H1 (cell line): ENCODE results near the gene FGF14. TPM values are rescaled to one million over a fixed set of nuclear protein-coding genes. Genes with fewer than 3 reads are reported as not detected.

Experiments used
- CTCF ChIA-PET: fragments of 300-600 bp; sonication (Branson Sonifier 250); formaldehyde crosslinking; loops from one replicate; lab custom pipeline; 2021; ENCODE audit not compliant: partially characterized antibody; lab: Charles Lee
- POLR2A ChIA-PET: fragments of 300-600 bp; sonication (Branson Sonifier 250); formaldehyde crosslinking; loops from one replicate; lab custom pipeline; 2021; ENCODE audit warnings: inconsistent platforms; ENCODE audit not compliant: partially characterized antibody; lab: Charles Lee
- DNase-seq, 2 experiments: peaks; one replicate each; pipeline versions ENCODE4 v3.0.0 to v3.0.0-alpha.2; 2010 to 2022; ENCODE audit warnings: low spot score in 2 of 2, low read depth in 1 of 2, mixed read lengths in 1 of 2
- FAIRE-seq: peaks from 2 replicates; lab custom pipeline; 2011; peaks lifted over from hg19 to GRCh38; lab: Jason Lieb, UNC
- H2AFZ ChIP-seq: 2 replicates; pipeline ENCODE4 v1.8.1; 2012; ENCODE audit warnings: low read length, inconsistent platforms
- H2AK5ac ChIP-seq: 2 replicates; pipeline ENCODE4 v1.6.1; 2013; ENCODE audit warnings: low read depth, low read length
- H2BK120ac ChIP-seq: replicated peaks from 2 replicates; pipeline ENCODE3; 2013; ENCODE audit warnings: low read depth, low read length, inconsistent platforms
- H2BK12ac ChIP-seq: 2 replicates; pipeline ENCODE4 v1.6.1; 2013; ENCODE audit warnings: low read depth, low read length
- H2BK15ac ChIP-seq: 2 replicates; pipeline ENCODE4 v1.6.1; 2013; ENCODE audit warnings: low read length
- H2BK20ac ChIP-seq: 2 replicates; pipeline ENCODE4 v1.6.1; 2013; ENCODE audit warnings: low read length
- H2BK5ac ChIP-seq: 2 replicates; pipeline ENCODE4 v1.6.1; 2013; ENCODE audit warnings: low read depth, low read length
- H3K14ac ChIP-seq: 2 replicates; pipeline ENCODE4 v1.6.1; 2013; ENCODE audit warnings: inconsistent platforms; ENCODE audit not compliant: insufficient read length
- H3K18ac ChIP-seq: 2 replicates; pipeline ENCODE4 v1.6.1; 2013; ENCODE audit warnings: low read length; ENCODE audit errors: extremely low read depth
- H3K23ac ChIP-seq: 2 replicates; pipeline ENCODE4 v1.6.1; 2013; ENCODE audit warnings: inconsistent platforms; ENCODE audit not compliant: insufficient read length
- H3K23me2 ChIP-seq: 2 replicates; pipeline ENCODE4 v1.6.1; 2013; ENCODE audit warnings: low read depth, low read length
- H3K27ac ChIP-seq: 2 replicates; pipeline ENCODE4 v1.6.1; 2011; ENCODE audit warnings: low read depth, low read length, inconsistent platforms
- H3K27me3 ChIP-seq, 4 experiments: replicated peaks in 1 of 4; 1 replicate in 1 of 4; 2 replicates in 3 of 4; pipeline versions ENCODE4 v1.6.1 to v1.8.1; 2011 to 2013; ENCODE audit warnings: low read length in 3 of 4, mild to moderate bottlenecking in 3 of 4, inconsistent platforms in 2 of 4, mixed read lengths in 2 of 4, moderate library complexity in 1 of 4; ENCODE audit not compliant: control insufficient read depth in 3 of 4, insufficient read depth in 3 of 4; ENCODE audit errors: extremely low read depth in 1 of 4
- H3K36me3 ChIP-seq, 4 experiments: 2 replicates each; pipeline versions ENCODE4 v1.6.1 to v1.8.1; 2011 to 2013; ENCODE audit warnings: mild to moderate bottlenecking in 4 of 4, low read length in 3 of 4, moderate library complexity in 2 of 4, control low read depth in 1 of 4, inconsistent platforms in 1 of 4; ENCODE audit not compliant: insufficient read depth in 4 of 4, control insufficient read depth in 2 of 4
- H3K4ac ChIP-seq: replicated peaks from 2 replicates; pipeline ENCODE3; 2013; ENCODE audit warnings: low read length, low read depth, mixed read lengths, inconsistent platforms; ENCODE audit not compliant: insufficient read length
- H3K4me1 ChIP-seq, 4 experiments: replicated peaks in 1 of 4; 1 replicate in 1 of 4; 2 replicates in 3 of 4; pipeline versions ENCODE4 v1.6.1 to v1.8.1; 2011 to 2013; ENCODE audit warnings: low read length in 3 of 4, inconsistent platforms in 2 of 4, mixed read lengths in 1 of 4; ENCODE audit not compliant: insufficient read depth in 4 of 4, control insufficient read depth in 3 of 4
- H3K4me2 ChIP-seq, 2 experiments: 2 replicates each; pipeline versions ENCODE4 v1.6.1 to v1.8.1; 2011 to 2013; ENCODE audit warnings: low read depth in 2 of 2, low read length in 2 of 2, control low read depth in 1 of 2, inconsistent platforms in 1 of 2, mild to moderate bottlenecking in 1 of 2; ENCODE audit not compliant: insufficient read depth in 1 of 2
- H3K4me3 ChIP-seq, 4 experiments: fragments of 200-600, 300-600 bp in 1 of 4; sonication (generic), shearing (Covaris generic), sonication (Bioruptor Twin) in 1 of 4; 2 replicates each; pipeline versions ENCODE4 v1.5.1 to v1.8.1; 2011 to 2016; ENCODE audit warnings: low read length in 4 of 4, low read depth in 3 of 4, control low read depth in 2 of 4, inconsistent platforms in 2 of 4, mild to moderate bottlenecking in 2 of 4, mixed read lengths in 1 of 4, moderate library complexity in 1 of 4; ENCODE audit not compliant: insufficient read depth in 2 of 4; ENCODE audit errors: extremely low read depth in 1 of 4
- H3K56ac ChIP-seq: replicated peaks from 2 replicates; pipeline ENCODE3; 2013; ENCODE audit warnings: low read depth, mild to moderate bottlenecking, mixed read lengths, low read length, inconsistent platforms; ENCODE audit not compliant: insufficient read length
- H3K79me1 ChIP-seq: 2 replicates; pipeline ENCODE4 v1.6.1; 2013; ENCODE audit warnings: low read depth, low read length, control low read depth
- H3K79me2 ChIP-seq, 2 experiments: 2 replicates each; pipeline versions ENCODE4 v1.6.1 to v1.8.1; 2012 to 2013; ENCODE audit warnings: low read length in 2 of 2, mild to moderate bottlenecking in 2 of 2, inconsistent platforms in 1 of 2; ENCODE audit not compliant: insufficient read depth in 2 of 2, control insufficient read depth in 1 of 2
- H3K9ac ChIP-seq, 4 experiments: replicated peaks in 1 of 4; 1 replicate in 1 of 4; 2 replicates in 3 of 4; pipeline versions ENCODE4 v1.6.1 to v1.8.1; 2011 to 2013; ENCODE audit warnings: low read depth in 3 of 4, low read length in 3 of 4, control low read depth in 2 of 4, mild to moderate bottlenecking in 2 of 4, moderate library complexity in 2 of 4, inconsistent platforms in 1 of 4; ENCODE audit errors: extremely low read depth in 1 of 4
- H3K9me3 ChIP-seq, 2 experiments: 2 replicates each; pipeline versions ENCODE4 v1.6.1 to v1.8.1; 2012 to 2013; ENCODE audit warnings: mild to moderate bottlenecking in 2 of 2, moderate library complexity in 2 of 2, control low read depth in 1 of 2, inconsistent platforms in 1 of 2, low read depth in 1 of 2, low read length in 1 of 2, mixed read lengths in 1 of 2; ENCODE audit not compliant: insufficient read depth in 2 of 2
- H4K20me1 ChIP-seq, 2 experiments: replicated peaks in 1 of 2; 2 replicates each; pipeline versions ENCODE3 to v1.8.1; 2011 to 2013; ENCODE audit warnings: inconsistent platforms in 2 of 2, low read length in 2 of 2, mild to moderate bottlenecking in 1 of 2; ENCODE audit not compliant: insufficient read depth in 2 of 2, control insufficient read depth in 1 of 2
- H4K5ac ChIP-seq: 2 replicates; pipeline ENCODE4 v1.6.1; 2013; ENCODE audit warnings: low read length, low read depth, mixed read lengths, inconsistent platforms; ENCODE audit not compliant: insufficient read length
- H4K8ac ChIP-seq: 2 replicates; pipeline ENCODE4 v1.8.0; 2013; ENCODE audit warnings: mild to moderate bottlenecking, moderate library complexity, low read length, inconsistent platforms; ENCODE audit not compliant: insufficient read depth; ENCODE audit errors: extremely low read depth
- H4K91ac ChIP-seq: replicated peaks from 2 replicates; pipeline ENCODE3; 2013; ENCODE audit warnings: low read length, mixed read lengths, inconsistent platforms; ENCODE audit not compliant: insufficient read length
- BCL11A ChIP-seq, 2 experiments: IDR thresholded peaks; one replicate each; pipeline ENCODE4 v1.6.1; 2011; ENCODE audit warnings: low read depth in 2 of 2, low read length in 2 of 2, mild to moderate bottlenecking in 2 of 2
- EP300 ChIP-seq, 2 experiments: IDR thresholded peaks; 1 replicate in 1 of 2; 2 replicates in 1 of 2; pipeline ENCODE4 v1.6.1; 2011 to 2012; ENCODE audit warnings: low read depth in 2 of 2, low read length in 2 of 2, mild to moderate bottlenecking in 2 of 2, borderline replicate concordance in 1 of 2, inconsistent platforms in 1 of 2, moderate library complexity in 1 of 2
- FOSL1 ChIP-seq: IDR thresholded peaks from 2 replicates; pipeline ENCODE4 v1.6.1; 2011; ENCODE audit warnings: mild to moderate bottlenecking, low read depth, low read length, moderate library complexity; ENCODE audit not compliant: insufficient read depth
- HDAC2 ChIP-seq, 2 experiments: fragments of 300-600 bp in 1 of 2; sonication (generic) in 1 of 2; IDR thresholded peaks; 2 replicates each; pipeline ENCODE4 v1.6.1; 2011 to 2012; ENCODE audit warnings: low read depth in 2 of 2, low read length in 2 of 2, mild to moderate bottlenecking in 2 of 2, moderate library complexity in 2 of 2, borderline replicate concordance in 1 of 2, inconsistent platforms in 1 of 2
- KDM5A ChIP-seq: fragments of 200-600 bp; IDR thresholded peaks from 2 replicates; pipeline ENCODE4 v1.7.1; 2012; ENCODE audit warnings: mild to moderate bottlenecking, low read length, inconsistent platforms, mixed read lengths
- MAFK ChIP-seq: IDR thresholded peaks from 2 replicates; pipeline ENCODE4 v1.6.1; 2012; ENCODE audit warnings: low read depth, mild to moderate bottlenecking, improper control_type of control experiment, low read length
- NANOG ChIP-seq: IDR thresholded peaks from 2 replicates; pipeline ENCODE4 v1.6.1; 2011; ENCODE audit warnings: low read length, low read depth, mild to moderate bottlenecking, inconsistent platforms; ENCODE audit not compliant: insufficient read depth, poor library complexity, severe bottlenecking
- NRF1 ChIP-seq: IDR thresholded peaks from 2 replicates; pipeline ENCODE4 v1.6.1; 2011; ENCODE audit warnings: mild to moderate bottlenecking, low read depth, low read length, improper control_type of control experiment
- POU5F1 ChIP-seq: IDR thresholded peaks from 2 replicates; pipeline ENCODE4 v1.6.1; 2011; ENCODE audit warnings: low read depth, mild to moderate bottlenecking, low read length, moderate library complexity
- RAD21 ChIP-seq, 2 experiments: IDR thresholded peaks in 1 of 2; conservative IDR thresholded peaks in 1 of 2; 2 replicates each; pipeline ENCODE4 v1.6.1; 2011; ENCODE audit warnings: low read depth in 2 of 2, low read length in 2 of 2, improper control_type of control experiment in 1 of 2, inconsistent platforms in 1 of 2, mild to moderate bottlenecking in 1 of 2, moderate library complexity in 1 of 2
- RXRA ChIP-seq: IDR thresholded peaks from 2 replicates; pipeline ENCODE4 v1.6.1; 2011; ENCODE audit warnings: low read depth, mild to moderate bottlenecking, low read length, moderate library complexity; ENCODE audit not compliant: insufficient read depth
- TAF1 ChIP-seq: IDR thresholded peaks from 2 replicates; pipeline ENCODE4 v1.6.1; 2011; ENCODE audit warnings: mild to moderate bottlenecking, low read depth, low read length
- TBP ChIP-seq: IDR thresholded peaks from 2 replicates; pipeline ENCODE4 v1.6.1; 2011; ENCODE audit warnings: low read depth, low read length, improper control_type of control experiment
- WGBS, 2 experiments: shearing (Covaris generic) in 1 of 2; methylation state at CpG; one replicate each; pipeline versions ENCODE4 v1.1.6 to v1.1.7; 2013 to 2015; ENCODE audit warnings: low lambda C conversion rate in 2 of 2, mixed read lengths in 2 of 2, inconsistent platforms in 1 of 2, low coverage in 1 of 2, missing lambda C conversion rate in 1 of 2; ENCODE audit not compliant: insufficient replicate concordance in 2 of 2, insufficient coverage in 1 of 2, insufficient read length in 1 of 2; ENCODE audit errors: extremely low coverage in 1 of 2, missing lambda C conversion rate in 1 of 2; 5-methylcytosine and 5-hydroxymethylcytosine counted together
- polyA plus RNA-seq, 7 experiments: library from polyadenylated mRNA; depleted of rRNA in 3 of 7; stranded (reverse) in 5 of 7; unstranded in 2 of 7; fragments of >200 nt in 5 of 7; fragments of 200-250 nt in 2 of 7; gene quantifications; 1 replicate in 5 of 7; 2 replicates in 1 of 7; 4 replicates in 1 of 7; pipeline versions ENCODE4 v1.2.1 to v1.2.3, GENCODE V29; 2011 to 2013; ENCODE audit warnings: missing spikeins in 2 of 7, mixed read lengths in 2 of 7
- total RNA-seq: library from RNA; stranded (reverse); fragmentation: NEBNext Ultra II Directional; extraction: Animal tissue kit (Norgen Biotek cat#: 25700); gene quantifications from 2 replicates; pipeline ENCODE4 v1.2.1, GENCODE V29; 2021

The FGF14 gene
- total and polyA plus RNA-seq, 2 of the 8 experiments (the other 6 are each of a cell fraction or from before 2014, with no cell fraction given): 0.05 to 0.58 TPM

DNA sequence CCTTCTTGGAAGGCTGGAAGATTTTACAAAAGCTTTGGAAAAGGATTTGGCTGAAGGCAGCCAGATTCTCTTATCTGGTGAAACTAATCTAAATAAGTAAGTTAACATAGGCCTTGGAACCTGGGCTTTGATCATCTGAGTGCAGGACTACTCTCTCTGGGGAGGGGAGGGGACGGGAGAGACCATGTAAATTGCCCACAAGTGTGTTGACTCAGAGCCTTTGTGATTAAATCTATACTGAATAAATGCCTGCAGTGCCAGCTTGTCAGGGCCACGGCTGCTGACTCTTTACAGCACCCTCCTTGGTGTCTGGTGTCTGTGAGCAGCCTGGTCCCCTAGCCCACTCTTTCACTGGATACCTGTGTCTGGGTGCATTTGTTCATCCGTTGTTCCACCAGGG is 698.0 kb downstream of the FGF14 start:
- Histone ChIP-seq H3K4me2 (no peak overlapping the region), H3K23me2 (peaks cover 2% of the 10 kb centered on the region; the same call in 1 of the 2 replicates), H4K8ac (no peak overlapping the region), H3K27ac (no peak overlapping the region), H3K4me3 (no peak overlapping the region), H3K36me3 (no peaks in the 10 kb centered on the region), H3K18ac (no peak overlapping the region), H2BK5ac (no peak overlapping the region), H3K4me1 (peaks cover 0 to 6% (median 3%) of the 10 kb centered on the region in 4 experiments; a peak in 2 of 7 replicates), H3K9ac (no peak overlapping the region), H2BK20ac (no peak overlapping the region), H3K23ac (no peak overlapping the region), H3K56ac (no peak overlapping the region), H3K27me3 (no peaks in the 10 kb centered on the region), H2BK15ac (no peak overlapping the region), H3K4ac (no peak overlapping the region), H4K20me1 (no peaks in the 10 kb centered on the region), H2BK12ac (no peak overlapping the region), H3K9me3 (no peaks in the 10 kb centered on the region), H2AK5ac (no peak overlapping the region), H2AFZ (no peak overlapping the region), H2BK120ac (no peak overlapping the region), H3K14ac (no peak overlapping the region), H4K91ac (no peak overlapping the region), H3K79me2 (no peaks in the 10 kb centered on the region), H3K79me1 (no peaks in the 10 kb centered on the region), H4K5ac (no peak overlapping the region)
- FAIRE-seq (no peak), DNase-seq (no peak)
- 84% methylated on average over 3 of the region's 3 CpGs; no CpG with 5 or more reads in 1 of the 2 experiments for WGBS, 2 experiments
- ChIA-PET POLR2A (no interaction called here), CTCF (interaction anchor here (1.4 kb wide), 1 partner anchor 548 kb away, joined by 6 read pairs; no protein-coding TSS in a partner anchor)
- TF ChIP-seq RXRA (no peak), TBP (no peak), KDM5A (no peak), MAFK (no peak), POU5F1 (no peak), BCL11A (IDR thresholded peaks at IDR 0.05; ENCODE audit: low read depth in 2 of 2, low read length in 2 of 2) (no peak), FOSL1 (no peak), NANOG (no peak), EP300 (IDR thresholded peaks at IDR 0.05; ENCODE audit: borderline replicate concordance in 1 of 2, low read depth in 2 of 2, low read length in 2 of 2) (no peak), RAD21 (IDR thresholded peaks at IDR 0.05 in 1 of 2, conservative IDR thresholded peaks at IDR 0.05 in 1 of 2; ENCODE audit: low read depth in 2 of 2, low read length in 2 of 2) (no peak), HDAC2 (IDR thresholded peaks at IDR 0.05; ENCODE audit: borderline replicate concordance in 1 of 2, low read depth in 2 of 2, low read length in 2 of 2) (no peak), NRF1 (no peak), TAF1 (no peak)
